ENCODE data around the gene SLC39A1.
A peak's percentile ranks its signal among the peaks of the same experiment; 100 is the strongest.
"Not testable (repeated sequence)": the region's sequence is repeated elsewhere in the genome, so short reads cannot be mapped to it uniquely, and the experiment has no call there.

The SLC39A1 gene, protein sequence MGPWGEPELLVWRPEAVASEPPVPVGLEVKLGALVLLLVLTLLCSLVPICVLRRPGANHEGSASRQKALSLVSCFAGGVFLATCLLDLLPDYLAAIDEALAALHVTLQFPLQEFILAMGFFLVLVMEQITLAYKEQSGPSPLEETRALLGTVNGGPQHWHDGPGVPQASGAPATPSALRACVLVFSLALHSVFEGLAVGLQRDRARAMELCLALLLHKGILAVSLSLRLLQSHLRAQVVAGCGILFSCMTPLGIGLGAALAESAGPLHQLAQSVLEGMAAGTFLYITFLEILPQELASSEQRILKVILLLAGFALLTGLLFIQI

DNA sequence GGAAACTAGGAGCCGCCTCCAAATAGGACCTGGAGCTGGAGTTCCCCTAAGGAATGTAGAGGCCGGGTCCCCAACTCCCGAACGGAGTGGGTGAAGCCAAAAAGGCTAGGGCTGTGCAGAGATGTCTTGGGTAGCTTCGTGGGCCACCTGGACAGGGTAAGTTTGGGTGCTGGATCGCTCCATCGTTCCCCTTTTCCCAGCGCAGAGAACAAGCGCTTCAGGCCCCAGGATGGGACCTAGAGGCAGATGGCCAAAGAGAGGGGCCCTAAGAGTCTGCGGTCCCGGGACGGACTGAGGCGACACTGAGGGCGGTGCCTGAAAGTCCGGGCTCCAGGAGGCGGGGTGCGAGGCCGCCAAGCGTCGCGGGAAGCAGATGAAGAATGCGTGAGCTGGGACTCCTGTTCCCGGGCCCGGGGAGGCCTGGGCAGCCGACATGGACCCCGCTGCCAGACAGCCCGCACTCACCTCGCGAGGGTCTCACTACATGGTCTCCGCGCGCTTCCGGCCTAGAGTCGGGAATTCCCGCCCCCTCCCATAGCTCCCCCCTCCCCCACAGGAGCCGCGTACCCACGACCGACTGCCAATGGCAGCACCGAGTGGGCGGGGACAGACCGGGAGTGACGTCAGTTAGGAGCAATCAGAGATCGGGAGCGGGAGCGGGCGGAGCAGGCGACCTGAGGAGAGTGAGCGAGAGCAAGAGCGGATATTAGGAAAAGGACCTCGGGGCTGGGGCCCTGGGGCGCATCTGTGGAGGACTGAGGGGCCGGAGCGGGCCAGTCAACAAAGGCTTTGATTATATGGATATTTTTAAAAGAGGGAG, at the start of gene SLC39A1:
TSS of gene SLC39A1 (minus strand) at position 508 of the 820 bp plus-strand sequence. CDS start 822 bp downstream, outside the sequence.
- POLR2A ChIA-PET, result interaction anchor here (0.7 to 4.0 kb wide), 22 partner anchors 9 to 336 kb away, joined by 3 to 65 read pairs (median 5); partner anchors contain the start of genes CHTOP, DENND4B, GATAD2B and JTB

DNA sequence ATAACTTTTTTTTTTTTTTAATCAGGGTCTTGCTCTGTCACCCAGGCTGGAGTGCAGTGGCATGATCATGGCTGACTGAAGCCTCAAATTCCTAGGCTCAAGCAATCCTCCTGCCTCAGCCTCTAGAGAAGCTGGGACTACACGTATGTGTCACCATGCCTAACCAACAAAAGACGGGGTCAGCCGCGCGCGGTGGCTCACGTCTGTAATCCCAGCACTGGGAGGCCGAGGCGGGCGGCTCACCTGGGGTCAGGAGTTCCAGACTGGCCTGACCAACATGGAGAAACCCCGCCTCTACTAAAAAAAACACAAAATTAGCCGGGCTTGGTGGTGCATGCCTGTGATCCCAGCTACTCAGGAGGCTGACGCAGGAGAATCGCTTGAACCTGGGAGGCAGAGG, 49.2 kb upstream of the SLC39A1 start:
- DNase-seq (ENCODE audit: extremely low spot score); CTCF ChIA-PET: not testable (repeated sequence)
- POLR2A ChIA-PET, result interaction anchor here (1.8 kb wide), 1 partner anchor 22 kb away, joined by 7 read pairs; the partner anchor contains the start of gene RPS27

More for the DNA sequence above, at the start of gene SLC39A1:
- TF ChIP-seq, protein P1, sequence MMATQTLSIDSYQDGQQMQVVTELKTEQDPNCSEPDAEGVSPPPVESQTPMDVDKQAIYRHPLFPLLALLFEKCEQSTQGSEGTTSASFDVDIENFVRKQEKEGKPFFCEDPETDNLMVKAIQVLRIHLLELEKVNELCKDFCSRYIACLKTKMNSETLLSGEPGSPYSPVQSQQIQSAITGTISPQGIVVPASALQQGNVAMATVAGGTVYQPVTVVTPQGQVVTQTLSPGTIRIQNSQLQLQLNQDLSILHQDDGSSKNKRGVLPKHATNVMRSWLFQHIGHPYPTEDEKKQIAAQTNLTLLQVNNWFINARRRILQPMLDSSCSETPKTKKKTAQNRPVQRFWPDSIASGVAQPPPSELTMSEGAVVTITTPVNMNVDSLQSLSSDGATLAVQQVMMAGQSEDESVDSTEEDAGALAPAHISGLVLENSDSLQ (IDR thresholded peaks at IDR 0.05), result peak; percentile 99
- TF ChIP-seq FOXA1 (IDR thresholded peaks at IDR 0.05) (no peak), L3MBTL2 (conservative IDR thresholded peaks at IDR 0.05) (peak; percentile 72), BHLHE40 (IDR thresholded peaks at IDR 0.05; ENCODE audit: borderline replicate concordance) (no peak), ELF4 (IDR thresholded peaks at IDR 0.05) (peak; percentile 42; the same call in 1 of the 2 replicates), LEF1 (IDR thresholded peaks at IDR 0.05; ENCODE audit: borderline replicate concordance) (no peak), FOXM1 (IDR thresholded peaks at IDR 0.05; ENCODE audit: borderline replicate concordance) (no peak), TARDBP (IDR thresholded peaks at IDR 0.05) (no peak)
- DNase-seq (ENCODE audit: extremely low spot score), result peak; percentile 94
- CTCF ChIA-PET, result interaction anchor here (0.6 to 1.6 kb wide), 4 partner anchors 17 to 108 kb away, joined by 3 to 9 read pairs (median 6); partner anchors contain the start of genes DENND4B and RAB13

DNA sequence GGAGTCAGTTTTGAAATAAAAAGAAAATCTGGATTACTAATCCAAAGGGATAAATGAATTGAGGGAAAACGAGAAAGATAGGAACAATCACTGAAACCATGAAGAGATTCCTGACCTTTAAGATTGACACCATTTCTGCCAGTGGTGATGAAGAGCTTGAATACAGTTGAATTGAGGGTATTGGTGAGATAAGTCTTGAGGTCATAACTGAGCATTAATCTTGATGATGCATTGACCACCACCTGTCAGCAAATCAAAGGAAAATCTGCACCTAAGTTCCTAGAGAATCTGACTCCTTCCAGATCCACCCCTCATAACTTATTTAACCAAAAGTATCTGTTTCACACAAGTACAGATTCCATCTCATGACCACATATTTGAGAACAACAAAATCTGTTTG, 48.8 kb upstream of the SLC39A1 start:
- DNase-seq (ENCODE audit: extremely low spot score), result no peak
- ChIA-PET CTCF (no interaction called here), POLR2A (interaction anchor here (1.8 kb wide), 1 partner anchor 22 kb away, joined by 7 read pairs; the partner anchor contains the start of gene RPS27)
- no peak for TF ChIP-seq FOXA1 (IDR thresholded peaks at IDR 0.05)
- TF ChIP-seq NFRKB (IDR thresholded peaks at IDR 0.05), result no peak
- no peak for TF ChIP-seq LEF1 (IDR thresholded peaks at IDR 0.05; ENCODE audit: borderline replicate concordance)
- TF ChIP-seq FOXM1 (IDR thresholded peaks at IDR 0.05; ENCODE audit: borderline replicate concordance), result no peak
- TF ChIP-seq TARDBP (IDR thresholded peaks at IDR 0.05), result no peak
- no peak for TF ChIP-seq SUZ12 (IDR thresholded peaks at IDR 0.05)
- TF ChIP-seq ARNT (IDR thresholded peaks at IDR 0.05), result no peak

DNA sequence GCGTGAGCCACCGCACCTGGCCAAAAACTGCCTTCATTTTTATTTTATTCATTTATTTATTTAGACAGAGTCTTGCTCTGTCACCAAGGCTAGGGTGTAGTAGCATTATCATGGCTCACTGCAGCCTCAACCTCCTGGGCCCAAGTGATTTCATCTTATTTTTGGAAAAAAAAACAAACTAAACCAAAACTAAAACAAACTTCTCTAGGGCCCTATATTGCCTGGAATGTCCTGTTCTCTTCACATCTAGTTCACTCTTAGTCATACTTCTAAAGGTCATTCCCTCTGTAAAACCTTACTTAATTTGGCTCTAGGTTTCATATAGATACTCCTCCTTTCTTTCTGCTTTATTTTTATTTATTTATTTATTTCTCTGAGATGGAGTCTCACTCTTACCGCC, 42.8 kb upstream of the SLC39A1 start:
- no peak for DNase-seq (ENCODE audit: extremely low spot score)
- ChIA-PET CTCF (no interaction called here), POLR2A (no interaction called here)
- TF ChIP-seq FOXK2 (IDR thresholded peaks at IDR 0.05), result no peak

DNA sequence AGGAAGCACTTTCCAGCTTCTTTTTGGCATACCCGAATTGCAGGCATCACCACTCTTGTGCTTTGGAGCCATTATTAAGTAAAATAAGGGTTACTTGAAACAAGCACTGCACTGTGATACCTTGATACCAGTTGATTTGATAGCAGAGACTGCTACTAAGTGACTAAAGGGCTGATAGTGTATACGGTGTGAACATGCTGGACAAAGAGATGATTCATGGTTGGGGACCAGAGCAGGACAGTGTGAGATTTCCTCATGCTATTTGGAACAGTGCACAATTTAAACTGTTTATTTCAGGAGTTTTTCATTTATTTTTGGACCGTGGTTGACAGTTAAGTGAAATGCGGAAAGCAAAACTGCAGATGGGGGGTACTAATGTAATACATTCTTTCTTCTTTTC, 37.1 kb upstream of the SLC39A1 start:
- no peak for DNase-seq (ENCODE audit: extremely low spot score)
- no peak for TF ChIP-seq ZNF384 (IDR thresholded peaks at IDR 0.05)
- no peak for TF ChIP-seq FOXM1 (IDR thresholded peaks at IDR 0.05; ENCODE audit: borderline replicate concordance)
- TF ChIP-seq, protein P1 (IDR thresholded peaks at IDR 0.05), result no peak
- no peak for TF ChIP-seq BHLHE40 (IDR thresholded peaks at IDR 0.05; ENCODE audit: borderline replicate concordance)
- no peak for TF ChIP-seq L3MBTL2 (conservative IDR thresholded peaks at IDR 0.05)
- no peak for TF ChIP-seq HDGF (IDR thresholded peaks at IDR 0.05; ENCODE audit: borderline replicate concordance)
- no peak for TF ChIP-seq FOXK2 (IDR thresholded peaks at IDR 0.05)
- no peak for TF ChIP-seq SP1 (IDR thresholded peaks at IDR 0.05)
- TF ChIP-seq NFRKB (IDR thresholded peaks at IDR 0.05), result no peak
- no peak for TF ChIP-seq SUZ12 (IDR thresholded peaks at IDR 0.05)
- CTCF ChIA-PET, result no interaction called here
- POLR2A ChIA-PET, result interaction anchor here (5.6 kb wide), 1 partner anchor 10 kb away, joined by 47 read pairs; the partner anchor contains the start of gene RPS27

DNA sequence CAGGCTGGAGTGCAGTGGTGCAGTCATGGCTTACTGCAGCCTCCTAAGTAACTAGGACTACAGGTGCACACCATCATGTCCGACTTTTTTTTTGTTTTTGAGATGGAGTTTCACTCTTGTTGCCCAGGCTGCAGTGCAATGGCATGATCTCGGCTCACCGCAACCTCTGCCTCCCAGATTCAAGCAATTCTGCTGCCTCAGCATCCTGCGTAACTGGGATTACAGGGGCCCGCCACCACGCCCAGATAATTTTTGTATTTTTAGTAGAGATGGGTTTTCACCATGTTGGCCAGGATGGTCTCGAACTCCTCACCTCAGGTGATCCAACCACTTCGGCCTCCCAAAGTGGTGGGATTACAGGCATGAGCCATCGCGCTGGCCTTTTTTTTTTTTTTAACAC, 33.5 kb upstream of the SLC39A1 start:
- POLR2A ChIA-PET; DNase-seq (ENCODE audit: extremely low spot score): not testable (repeated sequence)
- CTCF ChIA-PET, result interaction anchor here (0.6 kb wide), 1 partner anchor 23 kb away, joined by 4 read pairs; no protein-coding TSS in a partner anchor

DNA sequence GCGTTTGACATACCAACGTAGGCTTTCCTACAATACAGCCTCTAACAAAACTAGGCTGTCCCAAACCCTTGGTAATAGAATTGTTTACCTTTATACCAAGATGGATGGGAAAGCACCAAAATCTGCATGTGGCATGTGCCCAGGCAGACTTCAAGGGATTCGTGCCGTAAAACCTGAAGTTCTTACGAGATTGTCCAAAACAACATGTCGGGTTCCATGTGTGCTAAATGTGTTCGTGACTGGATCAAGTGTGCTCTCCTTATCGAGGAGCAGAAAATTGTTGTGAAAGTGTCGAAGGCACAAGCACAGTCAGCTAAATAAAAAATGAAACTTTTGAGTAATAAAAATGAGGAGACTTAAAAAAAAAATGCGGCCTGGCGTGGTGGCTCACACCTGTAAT, 32.3 kb upstream of the SLC39A1 start:
- CTCF ChIA-PET, result no interaction called here
- POLR2A ChIA-PET, result interaction anchor here (0.6 kb wide), 1 partner anchor 172 kb away, joined by 3 read pairs; no protein-coding TSS in a partner anchor

More for the DNA sequence above, 32.3 kb upstream of the SLC39A1 start:
- TF ChIP-seq FOXK2 (IDR thresholded peaks at IDR 0.05) (no peak), CTBP1 (IDR thresholded peaks at IDR 0.05; ENCODE audit: borderline replicate concordance) (no peak), FOXM1 (IDR thresholded peaks at IDR 0.05; ENCODE audit: borderline replicate concordance) (no peak), TARDBP (IDR thresholded peaks at IDR 0.05) (no peak), ARNT (IDR thresholded peaks at IDR 0.05) (no peak), ZNF384 (IDR thresholded peaks at IDR 0.05) (no peak), LEF1 (IDR thresholded peaks at IDR 0.05; ENCODE audit: borderline replicate concordance) (no peak), HDGF (IDR thresholded peaks at IDR 0.05; ENCODE audit: borderline replicate concordance) (no peak), SUZ12 (IDR thresholded peaks at IDR 0.05) (no peak), SP1 (IDR thresholded peaks at IDR 0.05) (no peak), NFRKB (IDR thresholded peaks at IDR 0.05) (no peak), ELF4 (IDR thresholded peaks at IDR 0.05) (no peak), FOXA1 (IDR thresholded peaks at IDR 0.05) (no peak), L3MBTL2 (conservative IDR thresholded peaks at IDR 0.05) (no peak), BHLHE40 (IDR thresholded peaks at IDR 0.05; ENCODE audit: borderline replicate concordance) (no peak)
- TF ChIP-seq, protein P1 (IDR thresholded peaks at IDR 0.05), result no peak
- DNase-seq (ENCODE audit: extremely low spot score), result no peak

Data from HEK293T (cell line).